HG02759 (cell line): Measurements from ENCODE around the gene RASA3.

Source experiments
- ATAC-seq: cut with Tn5 transposase; IDR thresholded peaks from one replicate; pipeline ENCODE4 v1.9.1; 2021; ENCODE audit warnings: mild to moderate bottlenecking, moderate library complexity; ENCODE audit not compliant: unreplicated experiment

The RASA3 gene

DNA sequence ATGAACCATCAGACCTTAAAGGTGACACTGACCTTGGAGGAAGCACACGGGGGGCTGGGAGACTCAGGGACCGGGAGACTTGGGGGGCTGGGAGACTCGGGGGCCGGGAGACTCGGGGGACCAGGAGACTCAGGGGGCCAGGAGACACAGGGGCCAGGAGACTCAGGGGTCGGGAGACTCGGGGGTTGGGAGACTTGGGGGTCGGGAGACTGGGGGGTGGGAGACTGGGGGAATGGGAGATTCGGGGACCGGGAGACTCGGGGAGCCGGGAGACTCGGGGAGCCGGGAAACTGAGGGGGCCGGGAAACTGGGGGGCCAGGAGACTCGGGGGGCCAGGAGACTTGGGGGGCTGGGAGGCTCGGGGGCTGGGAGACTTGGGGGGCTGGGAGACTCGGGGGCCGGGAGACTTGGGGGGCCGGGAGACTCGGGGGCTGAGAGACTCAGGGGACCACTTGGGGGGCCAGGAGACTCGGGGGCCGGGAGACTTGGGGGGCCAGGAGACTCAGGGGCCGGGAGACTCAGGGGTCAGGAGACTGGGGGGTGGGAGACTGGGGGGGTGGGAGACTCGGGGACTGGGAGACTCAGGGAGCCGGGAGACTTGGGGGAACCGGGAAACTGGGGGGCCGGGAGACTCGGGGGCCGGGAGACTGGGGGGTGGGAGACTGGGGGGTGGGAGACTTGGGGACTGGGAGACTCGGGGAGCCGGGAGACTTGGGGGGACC is 62.9 kb downstream of the RASA3 start:
- no peak for ATAC-seq

DNA sequence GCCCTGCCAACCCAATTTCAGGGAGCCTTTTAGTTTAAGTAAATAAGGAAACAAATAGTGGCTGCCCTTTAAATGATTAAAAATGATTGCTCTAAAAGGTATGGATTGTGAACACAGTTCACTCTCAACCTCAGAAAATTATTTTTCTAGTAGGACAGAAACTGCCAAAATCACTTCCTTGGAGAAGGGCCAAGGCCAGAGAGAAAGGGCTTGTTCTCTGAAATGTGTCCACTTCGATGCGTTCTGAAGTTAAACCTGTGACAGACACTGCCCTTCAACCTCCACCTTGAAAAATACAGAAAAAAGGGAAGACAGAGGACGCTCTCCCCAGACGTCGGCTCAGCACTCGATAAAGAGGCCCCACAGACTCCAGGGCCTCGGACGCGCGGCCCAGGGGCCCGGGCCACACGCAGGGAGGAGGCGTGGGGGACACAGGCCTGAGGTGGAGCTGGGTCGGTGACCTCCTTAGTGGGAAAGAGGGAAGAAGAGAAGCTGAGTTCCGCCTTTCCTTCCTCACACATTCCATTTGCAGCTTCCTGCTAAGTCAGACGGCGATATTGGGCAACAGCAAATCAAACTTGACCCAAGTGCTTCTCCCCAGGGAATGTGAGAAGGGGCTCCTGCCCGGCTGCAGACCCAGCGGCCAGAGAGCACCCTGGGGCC is 63.6 kb downstream of the RASA3 start:
- no peak for ATAC-seq

- peak; percentile 36 for ATAC-seq
Measured at GRCh38 chr13:114067886-114068651, 64.4 kb downstream of the RASA3 start.

DNA sequence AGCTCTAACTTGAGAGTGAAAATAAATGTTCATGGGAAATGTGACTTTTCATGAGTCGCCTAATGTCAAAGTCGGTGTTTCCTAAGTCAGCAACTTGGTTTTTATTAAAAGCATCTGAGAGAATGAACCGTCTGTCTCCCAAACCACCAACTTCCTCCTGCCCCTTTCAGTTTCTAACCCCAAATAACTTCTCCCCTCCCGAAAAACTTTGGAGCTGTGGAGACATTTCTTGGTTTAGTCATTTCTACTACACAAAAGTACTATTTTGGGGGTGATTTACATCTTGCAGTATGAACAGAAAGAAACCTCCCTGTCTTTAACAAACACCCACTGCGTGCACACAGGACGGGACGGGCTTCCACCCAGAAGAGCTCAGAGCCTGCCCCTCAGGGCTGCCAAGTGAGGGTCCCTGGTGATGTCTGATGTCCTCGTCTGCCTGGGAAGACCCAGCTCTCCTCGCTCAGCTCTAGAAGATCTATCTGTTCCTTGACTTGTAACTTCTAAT is 65.0 kb downstream of the RASA3 start:
- ATAC-seq = peak; percentile 69

DNA sequence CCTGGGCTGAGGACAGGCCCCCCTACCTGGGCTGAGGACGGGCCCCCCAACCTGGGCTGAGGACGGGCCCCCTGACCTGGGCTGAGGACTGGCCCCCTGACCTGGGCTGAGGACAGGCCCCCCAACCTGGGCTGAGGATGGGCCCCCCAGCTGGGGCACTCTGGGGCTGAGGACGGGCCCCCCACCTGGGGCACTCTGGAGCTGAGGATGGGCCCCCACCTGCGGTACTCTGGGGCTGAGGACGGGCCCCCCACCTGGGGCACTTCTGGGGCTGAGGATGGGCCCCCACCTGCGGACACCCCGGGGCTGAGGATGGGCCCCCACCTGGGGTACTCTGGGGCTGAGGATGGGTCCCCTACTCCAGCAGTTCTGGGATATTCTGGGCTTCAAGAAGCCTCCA is 65.5 kb downstream of the RASA3 start:
- ATAC-seq = no peak

GRCh38 chr13:114065926-114066774 is 66.3 kb downstream of the RASA3 start:
- no peak for ATAC-seq

DNA sequence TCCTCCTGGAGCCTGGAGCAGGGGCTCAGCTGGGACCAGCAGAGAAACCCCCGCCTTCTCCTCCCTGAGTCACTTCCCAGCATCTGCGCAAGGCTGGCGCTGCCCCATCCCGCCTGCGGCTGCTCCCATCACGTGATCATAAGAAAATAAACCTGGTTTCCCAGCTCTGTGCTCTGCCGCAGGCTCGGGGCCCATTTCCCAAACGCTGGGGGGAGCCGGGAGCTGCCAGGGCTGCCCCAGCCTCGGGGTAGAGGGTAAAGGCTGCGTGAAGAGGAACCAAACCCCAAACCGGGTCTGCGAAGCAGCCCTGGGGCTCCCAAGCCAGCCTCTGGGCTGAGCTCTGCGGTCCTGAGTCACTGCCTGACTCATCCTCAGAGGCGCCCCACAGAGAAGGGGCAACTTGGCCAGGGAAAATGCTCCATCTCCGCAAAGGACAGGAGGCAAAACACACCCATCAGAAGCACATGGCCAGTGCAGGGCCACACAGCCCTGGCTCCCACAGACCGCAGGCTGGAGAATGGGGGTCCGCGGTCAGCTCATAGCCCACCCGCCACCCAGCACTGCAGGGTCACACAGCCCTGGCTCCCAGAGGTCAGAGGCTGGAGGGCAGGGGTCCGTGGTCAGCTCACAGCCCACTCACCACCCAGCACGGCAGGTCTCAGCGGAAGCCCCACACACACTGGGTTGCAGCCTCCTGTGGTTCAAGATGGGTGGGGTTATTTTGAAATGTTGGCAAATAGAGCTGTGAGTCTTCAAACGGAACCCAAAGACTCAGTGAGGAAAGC is 67.1 kb downstream of the RASA3 start:
- ATAC-seq = peak; percentile 56

GRCh38 chr13:114064450-114065140 is 67.8 kb downstream of the RASA3 start:
- no peak for ATAC-seq

DNA sequence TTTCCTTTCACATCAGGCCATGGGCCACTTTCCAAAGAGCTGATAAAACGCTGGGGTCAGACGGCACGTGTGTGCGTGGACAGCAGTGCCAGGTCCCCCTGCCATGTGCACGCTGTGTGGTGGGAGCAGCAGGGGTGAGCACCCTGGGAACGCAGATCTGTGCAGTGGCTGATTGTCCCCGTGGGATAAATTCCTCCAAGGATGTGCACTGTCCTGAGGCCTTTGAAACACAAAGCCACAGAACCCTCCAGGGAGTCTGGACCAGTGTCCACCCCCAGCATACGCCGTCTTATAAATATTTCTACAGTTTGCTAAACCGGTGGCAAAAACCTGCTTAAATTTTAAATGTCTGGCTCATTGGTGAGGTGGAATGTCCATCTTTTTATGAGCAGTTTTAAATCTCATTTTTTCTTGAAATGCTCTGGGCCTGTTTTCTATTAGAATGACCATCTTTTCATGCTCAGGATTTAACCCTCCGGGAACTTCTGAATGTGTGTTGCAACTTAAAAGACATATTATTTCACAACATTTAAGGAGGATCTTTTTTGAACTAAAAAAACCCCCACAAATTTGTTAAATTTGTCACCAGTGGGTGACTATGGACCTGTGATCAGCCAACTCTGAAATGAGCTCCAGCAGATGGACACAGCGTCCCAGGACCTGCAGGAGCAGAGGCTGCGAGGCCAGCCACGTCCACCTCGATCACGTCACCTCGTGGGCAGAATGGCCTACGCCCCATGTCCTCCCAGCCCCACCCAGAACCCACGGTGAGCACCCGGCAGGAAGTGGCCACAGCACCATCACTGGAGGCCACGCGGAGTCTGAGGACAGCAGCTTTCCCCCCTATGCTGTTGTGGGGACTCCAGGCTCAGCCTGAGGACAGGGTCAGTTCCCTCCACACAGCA is 68.6 kb downstream of the RASA3 start:
- ATAC-seq = no peak

GRCh38 chr13:114062754-114063153 is 69.7 kb downstream of the RASA3 start:
- no peak for ATAC-seq

GRCh38 chr13:114062341-114062740 is 70.1 kb downstream of the RASA3 start:
- no peak for ATAC-seq

DNA sequence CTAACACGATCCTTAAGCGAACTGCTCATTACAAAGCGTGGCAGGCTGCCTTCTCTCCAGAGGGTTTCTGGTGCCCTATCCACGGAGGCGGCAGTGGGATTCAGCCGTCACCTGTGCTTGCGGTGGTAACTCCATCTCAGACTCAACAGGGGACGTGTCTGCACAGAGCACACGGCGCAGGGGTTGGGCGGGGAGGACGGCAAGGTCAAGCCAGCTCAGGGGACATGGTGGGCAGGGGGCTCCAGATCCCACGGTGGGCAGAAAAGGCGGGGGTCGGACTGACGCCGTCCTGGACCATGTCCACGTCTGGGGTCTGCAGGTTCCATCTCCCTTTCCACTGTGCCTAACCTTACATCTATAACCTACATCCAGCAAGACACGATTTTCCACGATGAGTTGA is 70.7 kb downstream of the RASA3 start:
- ATAC-seq = no peak

DNA sequence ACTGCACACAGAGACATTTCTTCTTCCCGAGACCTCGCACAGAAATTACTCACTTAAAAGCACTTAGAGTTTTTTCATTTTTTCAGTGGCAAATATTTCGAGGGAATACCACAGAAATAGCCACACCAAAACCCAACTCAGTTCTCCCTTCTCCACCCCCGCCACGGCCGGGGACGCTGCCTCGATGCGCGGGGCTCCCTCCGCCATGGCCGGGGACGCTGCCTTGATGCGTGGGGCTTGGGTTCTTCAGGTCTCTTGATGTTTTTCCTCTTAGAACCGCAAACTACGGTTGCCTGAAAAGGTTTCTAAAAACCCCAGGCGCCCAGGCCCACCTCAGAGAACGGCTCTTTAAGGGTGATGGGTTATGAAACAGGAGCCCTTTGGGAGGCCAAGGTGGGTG is 71.4 kb downstream of the RASA3 start:
- ATAC-seq = no peak

GRCh38 chr13:114059946-114060860 is 72.2 kb downstream of the RASA3 start:
- no peak for ATAC-seq

- ATAC-seq = no peak
Measured at GRCh38 chr13:114059428-114059827, 73.0 kb downstream of the RASA3 start.

DNA sequence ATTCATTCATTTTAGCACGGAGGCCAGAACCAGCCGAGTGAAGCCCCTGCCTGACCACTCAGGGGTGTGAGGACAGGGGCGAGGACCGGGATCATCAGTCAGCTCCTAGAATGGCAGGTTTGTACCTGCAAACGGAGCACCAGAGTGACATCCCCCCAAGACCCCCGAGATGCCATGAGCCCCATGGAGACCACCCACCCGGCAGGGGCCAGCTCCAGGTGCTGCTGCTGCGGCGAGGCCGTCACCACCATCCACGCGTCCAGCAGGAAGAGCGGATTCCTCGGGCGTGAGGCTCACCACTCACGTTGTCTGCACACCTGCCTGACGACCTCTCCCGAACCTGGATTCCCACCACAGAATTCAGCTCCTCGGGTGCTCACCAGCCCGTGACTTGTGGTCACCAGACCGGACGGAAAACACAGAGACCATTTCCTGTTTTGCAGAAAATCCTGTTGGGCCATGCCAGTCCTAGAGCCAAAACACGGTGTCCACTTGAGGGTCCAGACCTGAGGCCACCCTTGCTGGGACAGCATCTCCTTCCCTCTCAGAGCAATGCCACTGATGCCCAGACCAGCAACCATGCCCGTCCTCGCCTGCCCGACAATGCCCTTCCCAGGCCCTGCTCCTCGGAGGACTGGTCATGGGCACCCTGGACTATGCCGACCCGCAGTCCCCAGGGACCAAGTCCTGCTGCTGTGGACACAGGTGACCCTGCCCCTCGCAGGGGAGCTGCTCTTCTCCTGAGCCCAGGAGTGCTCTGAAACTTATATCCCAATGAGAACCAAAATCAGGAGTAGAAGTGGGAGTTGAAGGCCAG is 74.2 kb downstream of the RASA3 start:
- no peak for ATAC-seq
